GM04504 (cell line): ENCODE data around the gene RNF19B.

ENCODE experiments used
- DNase-seq: peaks from one replicate; pipeline ENCODE4 v3.0.0-alpha.2; 2012; ENCODE audit warnings: low read depth

RNF19B gene

DNA sequence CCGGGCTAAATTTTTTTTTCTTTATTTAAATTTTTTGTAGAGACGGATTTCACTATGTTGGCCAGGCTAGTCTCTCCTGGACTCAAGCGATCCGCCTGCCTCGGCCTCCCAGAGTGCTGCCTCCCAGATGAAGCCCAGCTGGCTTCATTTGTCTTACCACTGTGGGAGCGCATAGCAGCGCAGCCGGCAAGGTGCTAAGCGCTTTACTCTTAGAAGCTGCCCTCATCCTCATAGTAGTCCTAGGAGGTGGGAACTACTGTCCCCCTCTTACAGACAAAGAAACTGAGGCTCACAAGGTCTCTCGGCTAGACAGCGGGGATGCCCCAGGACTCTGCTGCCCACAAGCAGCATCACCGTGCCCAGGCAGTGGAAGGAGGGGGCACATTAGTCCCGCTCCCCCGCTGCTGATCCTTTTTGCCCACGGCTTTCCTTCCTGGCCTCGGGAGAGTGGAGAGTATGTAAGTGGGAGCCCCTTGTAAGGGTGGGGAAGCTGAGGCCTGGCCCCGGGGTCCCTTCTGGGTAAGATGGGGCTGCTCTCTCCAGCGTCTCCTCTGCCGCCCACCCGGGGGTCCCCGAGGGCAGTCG, 64.1 kb downstream of the RNF19B start:
- no peak for DNase-seq

DNA sequence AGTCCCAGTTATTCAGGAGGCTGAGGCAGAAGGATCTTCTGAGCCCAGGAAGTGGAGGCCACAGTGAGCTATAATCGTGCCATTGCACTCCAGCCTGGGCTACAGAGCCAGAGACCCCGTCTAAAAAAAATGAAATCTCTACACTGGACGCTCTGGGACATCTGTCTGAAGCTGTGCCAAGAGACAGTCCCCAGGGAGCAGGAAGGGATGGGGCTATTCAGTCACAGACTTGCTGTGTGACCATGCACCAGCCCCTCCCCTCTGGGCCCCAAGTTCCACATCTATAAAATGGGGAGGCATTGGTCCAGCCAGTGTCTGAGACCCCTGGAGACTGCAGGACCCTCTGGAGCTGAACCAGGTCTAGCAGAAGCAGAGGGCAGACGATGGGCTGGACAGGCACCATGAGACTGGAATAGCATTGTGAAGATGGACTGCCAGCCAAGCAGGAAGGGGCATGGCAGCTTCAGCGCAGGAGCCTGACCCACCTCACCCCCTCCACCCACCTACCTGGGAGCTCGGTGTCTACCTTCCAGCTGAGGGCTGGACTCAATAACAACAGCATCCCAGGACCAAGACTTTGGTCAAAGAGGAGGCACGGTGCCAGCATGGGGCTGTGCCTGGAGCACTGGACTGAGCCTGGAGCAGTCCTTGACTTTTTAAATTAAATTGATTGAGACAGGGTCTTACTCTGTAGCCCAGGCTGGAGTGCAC, 64.9 kb downstream of the RNF19B start:
- no peak for DNase-seq

DNA sequence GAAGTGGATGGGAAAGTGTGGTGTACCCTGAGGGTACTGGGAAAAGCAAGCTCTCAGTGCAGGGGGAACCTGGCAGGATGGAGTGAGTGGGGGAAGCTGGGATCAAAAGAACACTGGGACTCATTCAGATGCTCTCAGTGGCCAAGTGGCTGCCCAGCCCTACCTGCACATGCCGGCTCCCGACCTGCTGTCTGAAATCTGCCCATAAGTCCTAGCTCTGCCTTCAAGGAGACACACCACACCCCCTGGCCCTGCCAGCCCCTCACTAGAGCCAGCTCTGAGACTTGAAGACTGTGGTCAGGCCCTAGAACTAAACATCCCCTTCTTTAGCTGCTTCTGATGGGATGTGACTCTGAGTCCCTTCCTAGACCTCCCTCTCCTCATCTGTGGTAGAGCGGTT, 65.7 kb downstream of the RNF19B start:
- DNase-seq: no peak

DNA sequence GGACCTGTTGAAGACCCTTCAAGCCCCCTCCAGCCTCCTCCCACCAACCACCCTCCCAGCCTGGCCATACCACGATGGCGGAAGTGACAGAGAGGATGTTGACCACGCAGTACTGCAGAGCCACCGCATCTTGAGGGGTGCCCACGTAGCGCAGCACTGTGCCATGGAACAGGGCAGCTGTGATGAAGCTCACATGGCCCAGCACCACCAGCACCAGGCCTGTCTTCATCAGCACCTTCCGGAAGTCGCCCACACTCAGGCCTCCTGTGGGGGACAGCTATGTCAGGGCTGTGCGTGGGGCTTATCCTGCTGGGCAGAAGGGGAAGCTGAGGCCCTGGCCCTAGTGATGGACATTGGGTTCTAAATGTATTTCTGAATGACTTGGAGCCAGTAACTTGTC, 66.6 kb downstream of the RNF19B start:
- DNase-seq: no peak

DNA sequence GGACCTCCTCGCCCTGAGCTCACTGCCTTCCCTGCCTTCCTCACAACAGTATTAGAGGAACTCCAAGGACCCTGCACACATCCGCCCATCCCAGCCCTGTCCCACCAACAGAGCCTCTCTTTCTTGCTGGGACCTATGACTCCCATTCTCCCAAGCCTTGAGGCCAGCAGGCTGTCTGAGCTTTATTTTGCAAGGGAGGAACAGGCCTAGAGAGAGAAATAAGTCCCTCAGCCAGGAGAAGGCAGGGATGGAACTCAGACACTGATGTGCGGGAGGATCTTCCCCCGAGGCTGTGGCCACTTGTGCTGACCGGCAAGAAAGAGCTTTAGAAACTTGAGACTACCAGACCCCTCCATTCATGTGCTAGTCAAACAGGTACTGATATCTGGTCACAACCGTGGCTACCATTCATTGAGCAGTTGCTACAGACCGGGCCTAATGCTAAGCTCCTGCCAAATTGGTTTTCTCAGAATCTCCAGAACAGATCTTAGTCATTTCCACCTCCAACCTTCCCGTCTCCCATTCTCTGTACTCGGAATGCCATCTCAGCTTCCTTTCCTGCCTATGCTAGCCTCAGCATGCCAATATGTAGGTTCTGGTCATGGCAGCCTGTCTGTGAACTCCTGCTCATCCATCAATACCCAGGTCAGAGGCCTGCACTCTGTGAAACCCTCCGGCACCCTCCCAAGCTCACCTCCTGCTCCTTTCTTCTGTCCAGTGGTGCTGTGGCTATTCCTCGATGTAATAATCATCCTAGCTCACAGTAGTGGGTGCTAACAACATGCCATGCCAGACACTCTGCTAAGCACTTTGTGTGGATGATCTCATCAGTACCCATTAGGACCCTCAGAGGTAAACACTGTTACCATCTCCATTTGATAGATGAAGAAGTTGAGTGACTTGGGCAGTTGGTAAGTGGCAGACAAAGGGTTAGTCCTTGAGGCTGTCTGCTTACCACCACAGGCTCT, 67.2 kb downstream of the RNF19B start:
- DNase-seq: no peak

DNA sequence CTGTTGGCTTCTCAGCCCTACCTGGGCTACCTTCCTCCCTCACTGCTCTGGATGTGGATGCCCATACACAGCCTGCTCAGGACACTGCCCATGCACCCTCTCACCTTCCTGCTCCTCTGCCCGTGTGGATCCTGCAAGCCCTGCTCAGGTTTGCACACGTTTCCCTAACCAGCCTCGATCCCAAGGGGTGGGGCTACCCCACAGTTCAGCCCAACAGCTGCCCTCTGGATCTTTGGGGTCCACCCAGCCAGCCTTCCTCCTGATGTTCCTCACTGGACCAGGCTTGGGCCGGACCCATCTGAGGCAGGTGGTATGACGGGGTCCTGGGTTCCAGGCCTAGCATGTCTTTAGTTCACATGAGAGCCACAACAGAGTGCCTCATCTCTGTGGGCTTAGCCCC, 68.2 kb downstream of the RNF19B start:
- no peak for DNase-seq

DNA sequence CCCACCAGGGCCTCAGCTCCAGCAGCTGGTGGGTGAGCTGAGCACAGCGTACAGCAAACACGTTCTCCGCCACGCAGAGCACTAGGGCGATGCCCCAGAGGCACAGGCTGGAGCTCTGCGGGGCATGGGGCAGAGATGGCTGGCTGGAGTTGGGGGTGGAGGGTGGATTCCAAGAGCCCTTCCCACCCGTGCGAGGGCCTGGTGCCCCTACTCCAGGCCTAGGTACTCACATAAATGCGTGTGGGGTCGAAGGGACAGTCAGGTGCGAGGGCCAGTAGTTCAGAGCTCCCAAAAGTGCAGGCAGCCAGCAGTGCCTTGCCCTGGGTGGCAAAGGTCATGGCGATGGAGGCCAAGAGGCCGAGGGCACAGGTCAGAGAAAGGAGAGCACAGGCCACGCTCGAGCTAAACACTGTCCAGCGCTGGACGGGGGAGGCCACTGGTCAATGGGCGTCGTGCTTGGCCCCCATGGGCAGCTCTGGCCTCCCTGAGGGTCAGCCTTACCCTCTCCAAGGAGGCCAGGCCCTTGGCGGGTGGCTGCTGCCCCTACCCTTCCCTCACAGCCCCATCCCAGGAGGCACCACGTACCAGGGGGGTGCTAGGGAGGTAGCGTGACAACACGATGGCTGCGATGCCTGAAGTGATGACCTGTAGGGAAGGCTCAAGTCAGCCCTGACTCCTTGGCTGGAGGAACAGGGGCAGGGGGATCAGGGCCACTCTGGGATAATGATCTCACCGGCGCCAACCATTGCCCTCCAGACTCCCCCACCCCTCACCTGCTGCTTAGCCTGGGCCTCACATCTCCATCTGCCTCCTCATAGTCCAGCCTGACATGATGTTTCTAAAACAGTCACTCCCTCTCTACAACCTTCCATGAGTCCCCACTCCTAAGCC, 69.0 kb downstream of the RNF19B start:
- no peak for DNase-seq

DNA sequence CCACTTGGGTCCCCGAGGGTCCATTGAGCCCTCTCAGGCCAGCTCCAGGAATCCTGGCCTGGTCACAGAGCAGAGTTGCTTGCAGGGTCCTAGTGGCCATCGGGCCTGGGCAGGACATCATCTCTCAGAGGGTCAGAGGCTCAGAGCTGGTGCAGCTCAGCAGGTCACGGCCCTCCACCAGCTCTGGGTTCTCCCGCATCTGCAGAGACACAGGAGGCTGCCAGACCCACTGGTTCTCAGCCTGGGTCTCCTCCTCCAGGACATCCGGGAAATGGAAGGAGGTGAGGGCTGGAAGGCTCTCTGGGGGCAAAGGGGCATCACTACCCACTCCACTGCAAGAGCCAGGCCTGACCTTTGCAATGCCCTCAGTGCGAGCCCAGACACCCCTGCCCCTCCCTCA, 69.9 kb downstream of the RNF19B start:
- no peak for DNase-seq

DNA sequence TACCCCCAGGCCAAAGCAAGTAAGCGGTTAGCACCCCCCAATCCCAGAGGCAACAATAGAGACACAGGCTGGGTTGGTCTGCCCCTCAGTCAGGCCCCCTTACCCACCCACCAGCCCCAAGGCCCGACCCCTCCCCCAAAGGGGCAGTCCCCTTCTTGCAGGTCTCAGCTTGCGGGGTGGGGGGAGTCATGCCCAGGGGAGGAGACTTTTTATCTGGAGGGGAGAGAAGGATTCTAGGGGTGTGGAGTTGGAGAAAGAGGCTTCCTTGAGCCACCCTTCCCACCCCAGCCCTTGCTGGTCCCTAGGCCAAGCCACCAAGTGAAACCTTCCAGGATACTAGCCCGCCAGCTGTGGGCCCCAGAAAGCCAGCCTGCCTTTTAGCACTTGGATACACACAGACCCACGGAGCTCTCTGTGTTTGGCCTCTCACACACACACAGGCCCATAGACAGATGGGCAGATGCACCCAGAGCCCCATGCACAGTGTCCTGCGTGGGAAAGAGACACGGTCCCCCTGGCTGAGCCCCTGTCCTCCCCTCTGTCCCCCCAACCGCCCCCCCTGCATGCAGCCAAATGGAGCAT, 70.5 kb downstream of the RNF19B start:
- DNase-seq: no peak

DNA sequence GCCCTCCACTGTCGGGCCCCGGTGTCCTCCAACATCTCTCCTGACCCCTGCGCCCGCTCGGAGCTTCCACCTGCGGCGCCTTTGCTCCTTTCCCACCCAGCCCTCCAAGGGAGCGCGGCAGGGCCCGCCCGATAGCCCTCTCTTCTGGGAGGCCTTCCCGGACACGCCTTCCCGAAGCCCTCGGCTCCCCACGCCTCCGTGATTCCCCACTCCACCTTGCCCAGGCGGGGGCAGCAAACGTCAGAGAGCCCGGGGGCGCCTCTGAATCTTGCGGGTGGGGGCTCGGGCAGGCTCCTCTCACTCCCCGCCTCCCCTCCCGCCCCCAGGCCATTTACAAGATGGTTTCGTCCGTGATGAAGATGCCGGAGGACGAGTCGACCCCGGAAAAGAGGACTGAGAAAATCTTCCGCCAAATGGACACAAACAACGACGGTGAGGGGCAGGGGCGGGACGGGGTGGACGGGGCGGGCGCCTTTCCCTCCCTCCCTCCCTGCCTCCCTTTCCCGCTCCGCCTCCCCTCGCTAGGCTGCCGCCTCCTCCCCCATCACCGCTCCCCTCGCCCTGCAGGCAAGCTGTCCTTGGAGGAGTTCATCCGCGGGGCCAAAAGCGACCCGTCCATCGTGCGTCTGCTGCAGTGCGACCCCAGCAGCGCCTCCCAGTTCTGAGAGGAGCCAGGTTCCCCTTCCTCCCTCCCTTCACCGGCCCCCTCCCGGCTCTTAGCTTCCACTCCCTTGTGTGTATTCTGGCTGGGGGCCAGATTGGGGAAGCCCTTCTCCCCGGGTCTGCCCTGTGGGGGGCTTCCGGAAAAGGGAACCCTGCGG, 71.2 kb downstream of the RNF19B start:
- no peak for DNase-seq

DNA sequence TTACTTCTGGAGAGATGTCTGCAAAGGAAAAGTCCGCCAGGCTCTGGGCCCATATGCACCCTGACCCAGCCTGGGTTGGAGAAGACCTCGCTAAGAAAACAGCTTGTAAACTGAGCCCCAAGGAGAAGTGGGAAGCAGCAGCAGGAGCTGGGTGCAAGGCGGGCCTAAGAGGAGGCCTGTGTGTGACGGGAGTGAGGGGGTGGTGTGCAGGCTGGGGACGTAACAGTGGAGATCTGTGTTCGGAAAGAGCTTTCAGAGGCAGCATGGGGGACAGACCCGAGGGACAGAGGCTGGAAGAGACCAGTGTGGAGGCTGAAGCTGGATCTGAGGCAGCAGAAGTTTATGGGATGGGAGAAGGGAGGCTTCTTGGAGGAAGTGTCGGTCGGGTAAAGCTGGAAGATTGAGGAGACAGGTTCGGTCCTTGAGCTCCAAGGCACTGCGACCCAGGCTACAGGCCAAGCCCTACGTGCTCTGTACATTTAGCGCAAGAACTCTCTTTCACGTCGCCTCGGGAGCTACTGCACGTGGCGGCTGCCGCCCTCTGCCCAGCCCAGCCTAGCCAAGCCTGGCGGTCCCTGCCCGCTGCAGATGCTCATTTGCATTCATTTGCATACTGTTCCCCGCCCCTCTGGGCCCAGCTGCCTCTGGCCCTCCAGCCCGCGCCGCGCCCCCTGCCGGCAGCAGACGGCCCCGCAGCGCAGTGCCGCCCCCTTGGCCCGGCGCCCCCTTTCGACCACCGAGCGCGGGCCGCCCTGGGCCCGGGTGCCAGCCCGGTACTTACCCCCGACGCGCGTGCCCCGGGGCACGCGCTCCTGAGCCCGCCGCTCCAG, 72.0 kb downstream of the RNF19B start:
- DNase-seq: no peak

DNA sequence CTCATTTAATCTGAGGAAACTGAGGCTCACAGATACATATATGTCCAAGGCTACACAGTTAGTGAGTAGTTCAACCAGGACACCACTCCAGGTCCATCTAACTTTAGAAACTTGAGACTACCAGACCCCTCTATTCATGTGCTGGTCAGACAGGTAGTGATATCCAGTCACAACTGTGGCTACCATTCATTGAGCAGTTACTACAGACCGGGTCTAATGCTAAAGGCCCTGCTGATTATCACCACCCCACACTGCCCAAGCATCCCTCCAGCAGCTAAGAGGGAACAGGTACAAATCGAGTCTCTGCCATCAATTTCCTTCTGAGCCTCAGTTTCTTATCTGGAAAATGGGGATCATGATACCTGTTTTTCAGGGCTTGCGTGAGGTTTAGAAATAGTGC, 73.0 kb downstream of the RNF19B start:
- no peak for DNase-seq

DNA sequence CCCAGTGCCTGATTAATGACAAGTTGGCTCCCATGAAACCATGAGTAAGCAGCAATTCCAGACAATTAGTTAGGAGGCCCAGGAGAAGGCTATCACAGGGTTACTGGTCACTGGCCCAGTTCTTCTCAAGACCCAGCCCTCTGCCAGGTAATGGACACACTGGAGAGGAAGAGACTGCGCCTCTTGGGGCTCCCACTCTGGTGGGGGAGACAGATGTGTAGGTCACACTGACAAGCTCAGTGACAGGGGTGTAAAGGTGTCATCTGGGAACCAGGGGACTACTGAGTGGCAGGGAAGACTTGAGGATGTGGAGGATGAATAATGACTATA, 73.4 kb downstream of the RNF19B start:
- DNase-seq: no peak

DNA sequence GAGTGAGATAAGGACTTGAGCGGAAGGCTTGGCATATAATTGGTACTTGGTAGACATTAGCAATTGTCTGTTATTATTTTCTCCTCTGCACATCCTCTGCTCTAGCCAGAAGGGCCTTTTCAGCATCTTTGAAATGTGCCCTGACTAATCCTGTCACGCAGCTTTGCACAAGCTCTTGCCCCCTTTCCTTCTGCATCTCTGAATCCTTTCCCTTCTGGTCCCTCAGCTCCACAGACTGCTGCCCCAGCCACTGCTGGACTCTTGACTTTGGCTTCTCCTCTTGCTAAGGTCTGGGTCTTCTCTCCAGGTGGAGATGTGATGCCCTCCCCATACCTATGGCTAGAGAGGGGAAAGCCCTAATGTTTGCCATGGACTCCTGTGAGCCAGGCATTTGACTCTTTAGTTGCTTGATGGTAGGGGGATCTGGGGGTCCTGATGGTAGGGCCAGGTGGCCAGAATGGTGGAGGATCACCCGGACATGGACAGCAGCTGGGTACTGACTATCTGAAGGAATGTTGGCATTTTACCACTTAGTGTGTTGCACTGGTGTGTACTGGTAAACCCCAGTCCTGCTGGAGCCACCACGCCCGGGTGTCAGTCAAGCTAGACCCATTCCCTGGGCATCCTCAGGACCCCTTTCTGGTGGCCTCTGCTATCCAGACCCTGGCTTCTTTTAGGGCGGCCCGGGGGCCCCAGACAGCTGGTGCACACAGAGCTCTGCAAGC, 73.9 kb downstream of the RNF19B start:
- DNase-seq: no peak

DNA sequence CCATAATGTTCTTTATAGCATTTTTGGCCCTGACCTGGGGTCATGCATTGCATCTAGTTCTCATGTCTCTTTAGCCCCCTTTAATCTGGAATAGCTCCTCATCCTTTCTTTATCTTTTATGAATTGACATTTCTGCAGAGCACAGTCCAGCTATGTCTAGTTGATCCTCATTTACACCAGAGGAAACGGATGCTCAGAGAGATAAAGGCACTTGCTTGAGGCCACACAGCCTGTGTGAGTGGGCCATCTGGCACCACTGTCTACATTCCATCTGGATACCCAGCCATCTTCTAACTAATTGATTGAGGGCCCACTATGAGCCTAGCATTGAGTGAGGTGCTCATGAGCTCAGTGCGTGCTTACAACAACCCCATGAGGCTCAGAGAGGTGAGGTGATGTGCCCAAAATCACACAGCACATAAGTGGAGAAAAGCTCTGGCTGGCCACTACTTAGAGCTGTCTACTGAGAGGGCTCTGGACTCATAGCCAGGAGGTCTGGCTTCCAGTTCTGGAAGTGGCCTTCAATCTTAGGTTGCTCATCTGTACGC, 74.8 kb downstream of the RNF19B start:
- DNase-seq: no peak

DNA sequence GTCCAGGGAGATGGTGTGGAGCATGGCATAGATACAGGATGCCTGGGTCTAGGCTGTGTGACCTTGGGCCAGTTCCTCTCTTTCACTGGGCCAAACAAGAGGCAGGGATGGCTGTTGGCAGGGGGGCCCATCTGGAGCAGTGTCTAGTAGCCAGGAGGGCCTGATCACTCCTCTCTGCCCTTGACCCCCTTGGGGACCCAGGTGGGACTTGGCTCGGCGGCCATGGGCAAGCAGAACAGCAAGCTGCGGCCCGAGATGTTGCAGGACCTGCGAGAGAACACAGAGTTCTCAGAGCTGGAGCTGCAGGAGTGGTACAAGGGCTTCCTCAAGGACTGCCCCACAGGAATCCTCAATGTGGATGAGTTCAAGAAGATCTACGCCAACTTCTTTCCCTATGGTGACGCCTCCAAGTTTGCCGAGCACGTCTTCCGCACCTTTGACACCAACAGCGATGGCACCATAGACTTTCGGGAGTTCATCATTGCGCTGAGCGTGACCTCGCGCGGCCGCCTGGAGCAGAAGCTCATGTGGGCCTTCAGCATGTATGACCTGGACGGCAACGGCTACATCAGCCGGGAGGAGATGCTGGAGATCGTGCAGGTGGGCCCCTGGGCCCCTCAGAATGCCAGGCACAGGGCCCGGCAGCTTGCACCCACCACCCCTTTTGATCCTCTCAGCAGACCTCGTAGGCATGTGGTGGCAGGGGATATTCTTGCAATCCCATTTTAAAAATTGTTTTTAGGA, 75.8 kb downstream of the RNF19B start:
- no peak for DNase-seq

DNA sequence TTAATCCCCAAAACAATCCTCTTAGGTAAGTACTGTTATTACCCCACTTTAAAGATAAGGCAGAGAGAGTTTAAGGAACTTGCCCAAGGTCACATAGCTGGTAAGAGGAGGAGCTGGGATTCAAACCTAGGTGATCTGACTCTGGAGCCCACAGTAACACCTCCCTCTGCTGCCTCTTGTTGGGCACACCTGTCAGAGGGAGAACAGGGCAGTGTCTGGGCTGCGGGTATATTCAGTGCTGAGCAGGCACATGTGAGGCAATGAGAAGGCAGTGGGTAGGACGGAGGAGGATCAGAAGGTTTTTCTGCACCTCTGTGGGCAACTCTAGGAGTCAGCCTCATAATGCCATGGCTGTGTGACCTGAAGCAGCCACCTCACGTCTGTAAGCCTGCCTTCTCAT, 76.5 kb downstream of the RNF19B start:
- no peak for DNase-seq

DNA sequence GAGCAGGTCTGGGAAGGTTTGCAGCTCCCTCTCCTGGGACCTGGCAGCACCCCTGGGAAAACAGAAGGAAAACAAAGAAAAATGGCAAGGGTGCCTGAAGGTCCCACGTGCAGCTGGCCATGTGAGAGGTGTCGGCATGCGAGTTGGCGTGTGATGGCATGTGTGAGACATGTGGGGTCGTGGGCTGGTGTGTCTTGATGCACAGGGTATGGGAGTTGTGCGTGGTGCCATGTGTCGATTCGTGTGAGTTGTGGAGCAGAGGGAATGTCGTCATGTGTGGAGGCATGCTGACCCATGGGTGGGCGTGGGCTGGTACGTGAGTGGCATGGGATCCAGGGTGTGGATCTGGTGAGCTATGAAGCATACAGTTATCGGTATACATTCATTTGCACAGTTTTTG, 77.0 kb downstream of the RNF19B start:
- DNase-seq: no peak
